GM23248 (cell line): Measurements from ENCODE around the gene CRACR2A. TPM values are rescaled to one million over a fixed set of nuclear protein-coding genes. Genes with fewer than 3 reads are reported as not detected.

Experiments used
- DNase-seq: peaks from one replicate; pipeline ENCODE4 v3.0.0-alpha.2; 2015
- H2AFZ ChIP-seq: fragments of 200-600 bp; sonication (generic); 2 replicates; pipeline ENCODE4 v1.6.1; 2016; ENCODE audit warnings: antibody characterized with exemption
- H3F3A ChIP-seq: fragments of 200-600 bp; sonication (generic); 2 replicates; pipeline ENCODE4 v1.6.1; 2016; ENCODE audit warnings: mild to moderate bottlenecking, antibody characterized with exemption, mixed run types; ENCODE audit not compliant: insufficient read depth
- H3K27ac ChIP-seq: fragments of 200-600 bp; sonication (generic); 2 replicates; pipeline ENCODE4 v1.5.1; 2016; ENCODE audit warnings: mild to moderate bottlenecking
- H3K27me3 ChIP-seq: fragments of 200-600 bp; sonication (generic); replicated peaks from 2 replicates; pipeline ENCODE4 v1.6.1; 2016; ENCODE audit warnings: mild to moderate bottlenecking; ENCODE audit not compliant: insufficient read depth
- H3K36me3 ChIP-seq: fragments of 200-600 bp; sonication (generic); 2 replicates; pipeline ENCODE4 v1.6.1; 2016; ENCODE audit warnings: low read depth, mild to moderate bottlenecking
- H3K4me1 ChIP-seq: fragments of 200-600 bp; sonication (generic); 2 replicates; pipeline ENCODE4 v1.6.1; 2016; ENCODE audit warnings: mild to moderate bottlenecking; ENCODE audit not compliant: insufficient read depth
- H3K4me2 ChIP-seq: fragments of 200-600 bp; sonication (generic); one replicate; pipeline ENCODE4 v1.6.1; 2016; ENCODE audit warnings: mild to moderate bottlenecking; ENCODE audit not compliant: unreplicated experiment
- H3K4me3 ChIP-seq: fragments of 200-600 bp; sonication (generic); 2 replicates; pipeline ENCODE4 v1.5.1; 2016; ENCODE audit warnings: mild to moderate bottlenecking
- H3K79me2 ChIP-seq: fragments of 200-600 bp; sonication (generic); 2 replicates; pipeline ENCODE4 v1.6.1; 2016; ENCODE audit warnings: mild to moderate bottlenecking; ENCODE audit not compliant: insufficient read depth
- H3K9ac ChIP-seq: fragments of 200-600 bp; sonication (generic); 2 replicates; pipeline ENCODE4 v1.6.1; 2016; ENCODE audit warnings: mild to moderate bottlenecking
- H3K9me2 ChIP-seq: fragments of 200-600 bp; sonication (generic); 2 replicates; pipeline ENCODE4 v1.6.1; 2016; ENCODE audit warnings: mixed run types, mild to moderate bottlenecking, moderate library complexity; ENCODE audit not compliant: insufficient read depth
- H3K9me3 ChIP-seq: fragments of 200-600 bp; sonication (generic); one replicate; pipeline ENCODE4 v1.6.1; 2017; ENCODE audit warnings: low read depth
- H4K20me1 ChIP-seq: fragments of 200-600 bp; sonication (generic); 2 replicates; pipeline ENCODE4 v1.6.0; 2016; ENCODE audit not compliant: insufficient read depth
- EZH2 ChIP-seq: fragments of 200-600 bp; sonication (generic); IDR thresholded peaks from 2 replicates; pipeline ENCODE4 v1.6.1; 2018; ENCODE audit warnings: antibody characterized with exemption, mild to moderate bottlenecking; ENCODE audit not compliant: insufficient read depth, poor library complexity, severe bottlenecking
- EZH2phosphoT487 ChIP-seq: fragments of 200-600 bp; sonication (generic); IDR thresholded peaks from 2 replicates; pipeline ENCODE4 v1.6.1; 2018; ENCODE audit warnings: antibody characterized with exemption, moderate library complexity, mild to moderate bottlenecking, low read depth; ENCODE audit not compliant: insufficient read depth
- WGBS, 2 experiments: methylation state at CpG; one replicate each; pipeline ENCODE4 v1.1.6; 2015 to 2017; ENCODE audit warnings: low lambda C conversion rate in 2 of 2, low coverage in 1 of 2; ENCODE audit errors: missing lambda C conversion rate in 2 of 2; 5-methylcytosine and 5-hydroxymethylcytosine counted together
- in situ Hi-C: fragments of 300-500 bp; cut with MboI; formaldehyde crosslinking; loops from 2 replicates; pipeline ENCODE4 v1.15.0; 2020
- polyA plus RNA-seq: library from polyadenylated mRNA; unstranded; fragments of >200 nt; fragmentation: Nextera tagmentation; extraction: Ambion mirVana; gene quantifications from 2 replicates; pipeline ENCODE4 v1.2.1, GENCODE V29; 2016
- total RNA-seq: library from RNA; depleted of rRNA; stranded (reverse); fragments of >200 nt; shearing (Covaris generic); gene quantifications from 2 replicates; pipeline ENCODE4 v1.2.3, GENCODE V29; 2014

CRACR2A gene
- total and polyA plus RNA-seq, 2 experiments from 2014 or later: 1.9 to 2.5 TPM

DNA sequence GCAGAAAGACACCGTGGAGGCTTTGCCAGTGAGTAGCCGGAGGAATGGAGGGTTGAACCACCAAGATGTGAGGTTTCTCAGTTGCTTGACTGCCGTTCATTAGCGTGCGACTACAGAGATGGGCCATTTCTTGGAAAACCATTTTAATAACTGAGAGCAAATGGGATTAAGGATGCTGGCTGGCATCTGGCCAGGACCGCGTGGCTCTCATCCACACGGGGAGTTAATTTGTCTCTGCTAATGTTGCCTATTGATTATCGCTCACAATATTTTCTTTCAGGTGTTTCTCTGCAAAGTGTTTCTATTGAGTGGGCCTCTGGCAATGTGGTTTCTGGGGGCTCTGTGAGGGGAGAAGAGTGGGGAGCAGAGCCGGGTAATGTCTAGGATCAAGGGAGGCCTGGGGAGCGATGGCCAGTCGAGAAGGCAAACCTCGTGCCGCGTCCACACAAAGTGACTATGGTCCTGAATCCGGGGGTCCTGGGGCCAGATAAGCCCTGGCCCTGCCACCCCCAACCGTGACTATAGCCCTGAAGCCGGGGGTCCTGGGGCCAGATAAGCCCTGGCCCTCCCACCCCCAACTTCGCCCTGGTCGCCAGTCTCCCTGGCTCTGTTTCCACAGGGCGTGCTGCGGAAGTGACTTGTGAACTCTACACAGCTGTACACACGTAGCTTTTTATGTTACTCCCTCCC lies 151.3 kb downstream of the CRACR2A start:
- Histone ChIP-seq H3K4me3 (no peak overlapping the region), H3F3A (no peaks in the 10 kb centered on the region), H3K9me2 (no peaks in the 10 kb centered on the region), H2AFZ (no peak overlapping the region), H4K20me1 (no peaks in the 10 kb centered on the region), H3K9ac (no peak overlapping the region), H3K79me2 (no peaks in the 10 kb centered on the region), H3K27me3 (peaks cover 29% of the 10 kb centered on the region), H3K36me3 (no peaks in the 10 kb centered on the region), H3K4me2 (no peak overlapping the region), H3K9me3 (no peaks in the 10 kb centered on the region), H3K4me1 (no peaks in the 10 kb centered on the region), H3K27ac (no peak overlapping the region)
- TF ChIP-seq EZH2phosphoT487: no peak
- no peak for TF ChIP-seq EZH2
- DNase-seq: no peak
- WGBS, 2 experiments: 54 to 57% methylated on average over 23 of the region's 23 CpGs
- in situ Hi-C loops: no loop called here

DNA sequence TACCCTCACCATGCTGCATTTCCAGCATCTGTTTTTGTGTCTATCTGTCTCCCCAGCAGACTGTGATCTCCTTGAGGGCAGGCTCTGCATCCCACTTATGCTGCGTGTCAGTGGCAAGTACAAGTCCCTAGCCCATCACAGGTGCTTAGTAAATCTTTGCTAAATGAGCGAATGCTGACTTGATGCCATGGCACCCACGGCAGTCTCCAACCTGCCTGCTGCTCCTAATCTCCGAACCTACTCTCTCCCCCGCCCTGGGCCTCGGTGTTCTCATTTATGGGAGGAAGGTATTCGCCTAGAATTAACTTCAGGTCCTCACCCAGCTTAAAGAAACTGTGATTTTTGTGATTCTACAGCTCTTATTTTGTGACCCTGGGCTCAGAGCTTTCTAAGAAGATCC lies 152.0 kb downstream of the CRACR2A start:
- no peaks in the 10 kb centered on the region for H3K9me2 ChIP-seq
- DNase-seq: no peak
- no peaks in the 10 kb centered on the region for H4K20me1 ChIP-seq
- WGBS, 2 experiments: 57 to 59% methylated on average over 7 of the region's 7 CpGs
- no peaks in the 10 kb centered on the region for H3K79me2 ChIP-seq
- H2AFZ ChIP-seq: no peak overlapping the region
- TF ChIP-seq EZH2phosphoT487: no peak
- TF ChIP-seq EZH2: no peak
- no peaks in the 10 kb centered on the region for H3K4me1 ChIP-seq
- H3K27me3 ChIP-seq: peaks cover 29% of the 10 kb centered on the region
- no peaks in the 10 kb centered on the region for H3F3A ChIP-seq
- H3K27ac ChIP-seq: no peak overlapping the region
- H3K4me3 ChIP-seq: no peak overlapping the region
- in situ Hi-C loops: no loop called here
- H3K9me3 ChIP-seq: no peaks in the 10 kb centered on the region
- H3K9ac ChIP-seq: no peak overlapping the region
- no peak overlapping the region for H3K4me2 ChIP-seq
- no peaks in the 10 kb centered on the region for H3K36me3 ChIP-seq

DNA sequence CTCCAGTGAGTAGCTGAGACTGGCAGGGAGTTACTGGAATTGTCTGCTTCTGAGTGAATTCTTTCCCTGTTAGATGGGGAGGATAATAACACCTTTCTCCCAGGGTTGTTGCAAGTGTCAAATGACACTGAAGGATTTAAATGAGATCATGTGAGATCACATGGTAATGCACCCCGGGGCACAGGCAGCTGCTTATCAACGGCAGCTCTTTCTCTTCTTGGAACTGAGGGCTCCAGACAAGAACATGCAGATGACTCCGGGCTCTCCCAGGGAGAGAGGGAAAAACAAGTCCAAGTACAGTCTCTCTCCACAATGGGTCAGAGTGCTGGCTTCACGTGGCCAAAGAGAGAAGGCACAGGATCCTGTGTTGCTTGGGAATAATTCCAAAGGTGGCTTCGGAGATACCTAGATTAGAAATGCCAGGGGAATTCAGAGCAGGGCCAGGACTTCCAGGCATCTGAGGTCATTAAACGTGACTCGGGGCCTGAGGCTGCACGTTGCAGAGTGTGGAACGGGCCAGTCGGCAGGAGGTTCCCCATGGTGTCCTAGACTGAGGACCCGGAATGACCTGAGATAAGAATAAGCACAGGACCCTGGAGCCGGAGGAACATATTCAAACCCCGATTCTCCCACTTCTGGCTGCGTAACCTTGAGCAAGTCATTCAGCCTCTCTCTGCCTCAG lies 152.7 kb downstream of the CRACR2A start:
- Histone ChIP-seq H3K9me3 (no peaks in the 10 kb centered on the region), H3K9me2 (no peaks in the 10 kb centered on the region), H3K4me1 (no peaks in the 10 kb centered on the region), H3K27me3 (peaks cover 23% of the 10 kb centered on the region), H3F3A (no peaks in the 10 kb centered on the region), H3K4me3 (no peak overlapping the region), H4K20me1 (no peaks in the 10 kb centered on the region), H3K4me2 (no peak overlapping the region), H2AFZ (no peak overlapping the region), H3K36me3 (no peaks in the 10 kb centered on the region), H3K27ac (no peak overlapping the region), H3K9ac (no peak overlapping the region), H3K79me2 (no peaks in the 10 kb centered on the region)
- in situ Hi-C loops: no loop called here
- no peak for DNase-seq
- 64 to 67% methylated on average over 14 of the region's 14 CpGs for WGBS, 2 experiments
- TF ChIP-seq EZH2phosphoT487 (no peak), EZH2 (no peak)

DNA sequence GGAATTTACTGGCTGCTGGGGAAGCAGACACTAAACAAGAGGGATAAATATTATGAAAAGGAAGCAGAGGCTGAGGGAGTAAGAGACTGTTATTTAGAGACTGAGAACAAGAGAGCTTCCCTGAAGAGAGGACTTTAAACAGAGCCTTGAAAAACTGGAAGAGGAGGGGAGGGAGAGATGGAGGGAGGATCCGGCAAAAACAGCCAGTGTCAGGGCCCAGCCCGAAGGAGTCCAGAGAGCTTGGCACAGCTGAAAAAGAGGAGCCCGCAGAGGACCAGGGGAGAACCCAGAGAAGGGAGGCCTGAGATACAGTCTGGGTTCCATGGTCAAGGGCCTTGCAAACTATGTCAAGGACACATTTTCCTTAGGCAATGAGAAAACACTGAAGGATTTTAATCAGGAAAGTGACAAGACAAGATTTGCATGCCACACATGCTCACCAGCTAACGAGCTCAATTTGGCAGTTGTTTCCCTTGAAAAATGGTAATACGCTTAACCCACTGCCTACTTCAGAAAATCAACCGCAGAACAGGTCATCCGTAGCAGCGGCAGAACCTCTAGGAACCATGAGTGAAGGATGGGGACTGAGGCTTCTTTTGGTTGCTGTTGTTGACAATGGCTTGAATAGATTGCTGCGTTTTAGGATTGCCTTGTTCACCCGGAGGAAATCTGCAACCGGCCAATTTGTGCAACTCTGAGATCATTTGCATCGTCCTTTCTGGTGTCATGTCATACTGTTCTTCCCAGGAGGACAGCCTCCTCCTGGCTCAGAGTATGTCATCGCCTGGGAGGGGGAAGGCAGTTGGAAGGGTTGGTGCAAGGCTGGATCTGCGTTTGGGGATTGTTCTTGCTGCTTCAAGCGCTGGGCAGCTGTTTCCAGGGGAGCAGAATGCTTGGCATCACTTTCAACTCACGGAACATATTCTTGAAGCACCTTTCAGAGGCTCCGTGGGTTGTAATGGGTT lies 153.7 kb downstream of the CRACR2A start:
- DNase-seq: no peak
- Histone ChIP-seq H3K9me2 (no peaks in the 10 kb centered on the region), H3K4me1 (no peaks in the 10 kb centered on the region), H3K4me2 (no peak overlapping the region), H4K20me1 (no peaks in the 10 kb centered on the region), H3F3A (no peaks in the 10 kb centered on the region), H3K9me3 (no peaks in the 10 kb centered on the region), H3K27ac (no peak overlapping the region), H3K36me3 (no peaks in the 10 kb centered on the region), H3K9ac (no peak overlapping the region), H2AFZ (no peak overlapping the region), H3K79me2 (no peaks in the 10 kb centered on the region), H3K4me3 (no peak overlapping the region), H3K27me3 (peaks cover 21% of the 10 kb centered on the region)
- no peak for TF ChIP-seq EZH2
- TF ChIP-seq EZH2phosphoT487: no peak
- in situ Hi-C loops: no loop called here
- 40% methylated on average over 17 of the region's 17 CpGs for WGBS, 2 experiments
